GM12892 (cell line): Measurements from ENCODE around the gene TSPEAR.

Source experiments
- POLR2A ChIP-seq: IDR thresholded peaks from 2 replicates; pipeline ENCODE4 v1.6.1; 2011; ENCODE audit warnings: low read depth, low read length, control low read depth
- POLR2AphosphoS5 ChIP-seq: IDR thresholded peaks from 2 replicates; pipeline ENCODE4 v1.6.1; 2011; ENCODE audit warnings: low read depth, low read length, control low read depth
- TAF1 ChIP-seq: IDR thresholded peaks from 2 replicates; pipeline ENCODE4 v1.6.1; 2011; ENCODE audit warnings: low read depth, mild to moderate bottlenecking, control low read depth, low read length, borderline replicate concordance

DNA sequence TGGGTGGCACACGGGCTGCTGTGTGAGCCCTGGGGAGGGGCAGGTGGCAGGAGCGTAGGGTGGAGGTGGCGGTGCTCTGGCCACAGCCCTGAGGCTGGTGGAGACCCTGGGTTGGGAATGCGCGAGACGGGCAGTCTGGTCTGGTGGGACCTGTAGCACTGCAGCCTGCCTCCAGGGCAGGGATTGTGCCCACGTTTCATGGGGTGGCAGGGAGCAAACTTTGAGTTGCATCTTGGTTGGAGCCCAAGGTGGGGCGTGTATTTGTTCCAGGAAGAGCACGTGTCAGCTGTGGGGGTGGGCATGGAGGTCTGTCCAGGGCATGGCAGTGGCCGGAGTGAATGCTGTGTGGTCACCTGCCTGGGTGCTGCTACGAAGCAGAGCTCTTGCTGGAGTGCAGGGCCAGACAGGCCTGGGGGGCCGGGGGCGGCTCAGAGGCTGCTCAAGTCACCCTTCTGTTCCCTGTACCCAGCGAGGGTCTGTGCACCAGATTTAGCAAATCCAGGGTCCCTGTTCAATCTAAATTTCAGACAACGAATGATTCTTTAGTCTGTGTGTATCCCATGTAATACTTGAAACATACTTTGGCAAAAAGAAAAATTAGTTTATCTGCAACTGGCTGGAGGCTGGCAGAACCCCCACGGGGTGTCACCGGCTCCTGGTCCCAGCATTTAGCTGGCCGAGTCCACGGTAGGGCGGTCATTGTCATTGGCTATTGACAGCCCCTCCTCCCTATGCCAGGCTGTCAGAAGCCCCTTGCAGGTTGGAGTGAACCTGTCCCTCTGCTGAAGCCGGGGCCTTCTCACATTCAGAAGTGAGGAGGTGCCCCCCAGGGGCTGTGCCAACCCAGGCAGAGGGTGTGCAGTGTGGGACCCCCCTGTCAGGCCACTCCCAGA is 198.6 kb downstream of the TSPEAR start:
- TF ChIP-seq POLR2A (no peak), POLR2AphosphoS5 (no peak), TAF1 (no peak)
